Hematopoietic multipotent progenitor cell treated with erythropoietin and hydrocortisone succinate and interleukin-3 and kit ligand, for 15 days (in vitro differentiated cells): ENCODE results near the gene AKAP6.

Source experiments
- DNase-seq: peaks from one replicate; pipeline ENCODE4 v3.0.0-alpha.2; 2015; ENCODE audit warnings: low spot score

AKAP6 gene

DNA sequence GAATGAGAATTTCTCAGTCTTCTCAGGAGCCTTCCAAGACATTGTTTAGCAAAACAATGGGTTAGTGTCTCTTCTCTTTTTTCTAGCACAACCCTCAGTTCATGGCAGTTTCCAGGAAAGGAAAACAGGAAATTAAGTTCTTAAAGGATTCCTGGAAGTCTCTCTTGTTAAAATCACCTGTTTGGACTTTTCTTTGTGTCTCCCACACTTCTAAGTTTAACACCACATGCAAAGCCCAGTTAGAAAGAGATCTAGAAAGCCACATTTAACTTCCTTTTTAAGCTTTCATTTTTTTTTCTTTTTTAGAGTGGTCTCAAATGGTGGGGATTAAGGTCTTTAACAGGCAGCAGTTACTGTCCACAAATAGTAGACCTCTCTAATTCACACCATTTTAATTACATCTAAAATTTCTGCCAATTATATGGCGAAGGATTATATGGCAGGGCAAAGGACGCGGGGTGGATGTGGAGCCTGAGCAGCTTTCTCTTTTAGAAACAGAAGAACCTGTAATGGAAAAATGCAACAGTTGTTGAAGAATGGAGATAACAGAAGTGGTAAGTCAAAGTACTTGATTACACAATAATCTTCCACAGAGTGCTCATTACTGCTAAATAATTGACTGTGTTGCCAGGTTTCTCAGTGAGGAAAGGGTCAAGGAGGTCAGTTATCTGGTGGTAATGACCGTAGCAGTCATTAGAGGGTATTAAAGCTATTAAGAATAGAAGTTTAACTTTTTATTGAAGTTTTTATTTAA, 298.6 kb downstream of the AKAP6 start:
- no peak for DNase-seq

DNA sequence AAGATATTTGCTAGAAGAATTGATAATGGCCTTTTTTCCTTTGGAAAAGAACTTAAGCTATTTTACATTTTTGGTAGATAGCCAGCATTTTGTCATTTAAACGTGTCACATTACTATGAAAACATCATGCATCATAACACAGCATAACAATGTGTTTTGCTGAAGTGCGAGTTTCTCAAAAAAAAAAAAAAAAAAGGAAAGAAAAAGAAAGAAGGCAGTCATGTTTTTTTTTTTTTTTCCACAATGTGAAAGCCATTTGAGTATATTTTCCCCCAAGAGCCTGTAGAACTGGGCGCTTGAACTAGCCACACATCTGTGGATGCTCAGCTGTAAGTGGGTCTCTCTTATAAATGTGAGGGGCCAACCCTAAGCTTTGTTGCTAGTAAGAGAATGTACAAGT, 300.1 kb downstream of the AKAP6 start:
- no peak for DNase-seq

DNA sequence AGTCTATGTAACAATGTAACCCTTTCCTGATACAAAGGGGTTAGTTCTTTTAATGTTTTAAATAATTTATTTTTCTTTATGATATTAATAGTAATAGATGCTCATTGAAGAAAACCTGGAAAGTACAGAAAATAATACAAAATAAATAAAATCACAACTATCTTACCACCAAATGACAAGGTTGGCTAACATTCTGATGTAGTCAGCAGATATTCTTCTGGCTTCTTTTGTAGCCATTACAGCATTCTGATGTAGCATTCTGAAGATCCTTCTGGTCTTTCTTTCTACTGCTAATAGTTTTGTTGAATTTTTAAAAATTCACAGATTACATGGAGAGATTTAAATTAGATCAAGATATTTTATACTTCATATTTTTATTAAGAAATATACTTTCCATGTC, 301.6 kb downstream of the AKAP6 start:
- no peak for DNase-seq

DNA sequence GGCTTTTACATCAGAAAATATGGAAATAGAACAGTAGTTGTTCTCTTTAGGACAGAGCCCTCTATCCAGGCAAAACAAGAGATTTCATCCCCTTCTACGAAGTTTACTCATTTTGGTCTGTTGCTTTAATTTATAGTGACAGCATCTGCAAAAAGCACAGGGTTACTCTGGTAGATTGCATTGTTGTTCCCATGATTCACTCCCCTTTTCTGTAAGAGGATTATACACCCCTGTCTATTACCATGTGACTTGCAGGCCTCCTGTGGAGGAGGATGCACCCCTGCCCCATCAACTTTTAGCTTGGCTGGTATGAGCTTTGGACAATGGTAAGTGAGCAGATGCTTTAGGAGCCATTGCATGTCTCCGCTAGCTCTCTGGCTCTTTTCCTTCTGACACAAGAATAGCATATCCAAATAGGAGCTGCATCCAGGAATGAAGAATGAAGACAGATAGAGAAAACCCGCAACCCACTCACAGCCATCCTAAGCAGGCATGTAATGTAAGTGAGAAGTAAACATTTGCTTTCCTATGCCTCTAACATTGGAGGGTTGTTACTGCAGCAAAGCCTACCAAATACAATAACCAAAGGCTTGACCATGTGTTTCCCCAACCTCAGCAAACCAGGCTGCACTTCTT, 304.2 kb downstream of the AKAP6 start:
- DNase-seq = no peak

DNA sequence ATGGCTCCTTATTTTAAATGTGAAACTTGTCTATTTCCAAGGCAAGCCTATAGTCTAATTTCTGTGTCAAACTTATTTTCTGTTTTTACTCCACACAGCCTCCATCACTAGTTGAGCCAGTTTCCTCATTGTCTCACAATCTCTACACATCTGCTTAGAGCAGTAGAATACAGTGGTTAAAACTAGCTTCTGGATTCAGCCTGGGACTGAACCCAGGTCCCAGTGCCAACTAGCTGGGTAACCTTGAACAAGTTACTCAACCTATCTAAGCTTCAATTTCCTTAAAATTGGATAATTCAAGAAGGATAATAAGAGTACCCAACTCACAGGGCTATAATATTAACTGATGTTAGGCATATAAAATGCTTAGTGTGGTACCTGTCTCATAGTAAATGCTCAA, 304.8 kb downstream of the AKAP6 start:
- DNase-seq = no peak

DNA sequence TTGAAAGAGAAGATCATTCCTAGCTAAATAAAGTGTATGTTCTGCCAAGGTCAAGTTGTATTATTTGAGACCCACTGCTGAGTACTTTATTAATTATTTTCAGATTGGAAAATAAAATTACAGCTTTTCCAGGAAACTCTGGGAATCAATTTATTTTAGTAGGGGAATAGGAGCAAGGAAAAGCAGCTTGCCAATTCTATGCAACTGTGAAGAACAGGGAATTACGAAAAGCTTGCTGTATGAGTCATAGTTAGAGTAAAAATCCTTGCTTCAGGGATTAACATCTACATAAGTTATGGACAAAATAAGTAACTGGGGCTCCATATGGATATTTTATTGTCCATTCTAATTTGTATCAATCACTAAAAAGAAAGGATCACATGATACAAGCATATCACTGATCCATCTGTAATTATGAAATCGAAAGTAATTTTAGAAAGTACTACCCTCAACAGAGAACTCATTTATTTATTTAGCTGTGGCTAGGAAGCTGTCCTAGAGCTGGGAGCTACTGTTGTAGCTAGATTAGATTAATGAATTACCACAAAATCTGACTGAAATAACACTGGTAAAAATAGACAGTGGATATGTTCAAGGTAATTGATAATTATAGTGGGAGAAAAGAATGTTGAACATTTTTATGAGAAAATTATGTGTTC, 306.1 kb downstream of the AKAP6 start:
- no peak for DNase-seq

DNA sequence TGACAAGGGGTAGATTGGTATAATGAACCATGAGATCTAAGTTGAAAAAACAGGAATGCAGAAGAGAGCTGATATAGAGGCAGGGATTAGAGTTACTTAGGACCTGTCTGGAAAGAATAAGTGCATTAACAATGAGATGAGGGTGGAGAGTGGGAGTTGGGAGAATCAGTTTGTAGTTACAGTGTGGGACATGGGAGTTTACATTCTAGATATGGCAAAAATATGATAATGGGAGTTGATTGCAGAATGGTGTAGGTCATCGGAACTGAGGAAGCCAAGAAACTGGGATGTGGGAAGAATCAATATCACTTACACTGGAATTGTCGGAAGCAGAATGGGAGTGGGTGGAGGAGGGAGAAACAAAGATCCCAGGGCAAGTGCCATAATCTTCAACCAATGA, 308.5 kb downstream of the AKAP6 start:
- no peak for DNase-seq

DNA sequence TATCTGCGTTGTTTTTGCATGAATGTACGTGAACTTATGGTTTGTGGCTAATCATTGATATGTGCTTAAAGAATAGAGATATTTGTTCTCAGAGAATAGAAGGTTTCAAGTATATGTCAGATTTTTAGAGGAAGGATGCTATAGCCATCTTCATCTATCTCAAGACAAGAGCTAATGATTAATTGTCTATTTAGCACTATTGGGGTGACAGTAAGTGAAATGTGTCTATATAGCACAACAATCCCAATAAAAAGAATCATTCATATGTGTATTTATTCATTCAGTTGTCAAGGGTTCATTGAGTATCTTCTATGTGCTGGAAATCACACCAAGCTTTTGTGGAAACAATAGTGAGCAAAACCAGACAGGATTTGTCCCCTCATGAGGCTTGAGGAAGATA, 310.1 kb downstream of the AKAP6 start:
- DNase-seq = no peak

DNA sequence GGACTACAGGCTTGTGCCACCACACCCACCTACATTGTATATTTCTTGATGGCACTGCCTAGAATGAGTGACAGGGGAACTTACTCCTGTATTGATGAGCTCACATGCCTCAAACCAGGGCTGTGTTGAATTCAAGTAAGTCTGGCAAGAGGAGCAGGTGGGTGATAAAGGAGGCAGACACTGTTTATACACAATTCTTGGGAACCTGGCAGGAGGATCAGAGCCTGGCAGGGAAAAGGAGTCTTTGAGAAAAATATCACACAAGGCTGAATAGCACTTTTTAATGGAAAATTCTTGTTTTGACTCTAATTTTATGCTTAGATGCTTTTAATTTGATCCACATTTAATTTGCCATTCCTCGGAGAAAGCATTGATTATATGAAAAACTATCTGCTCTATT, 316.5 kb downstream of the AKAP6 start:
- no peak for DNase-seq

DNA sequence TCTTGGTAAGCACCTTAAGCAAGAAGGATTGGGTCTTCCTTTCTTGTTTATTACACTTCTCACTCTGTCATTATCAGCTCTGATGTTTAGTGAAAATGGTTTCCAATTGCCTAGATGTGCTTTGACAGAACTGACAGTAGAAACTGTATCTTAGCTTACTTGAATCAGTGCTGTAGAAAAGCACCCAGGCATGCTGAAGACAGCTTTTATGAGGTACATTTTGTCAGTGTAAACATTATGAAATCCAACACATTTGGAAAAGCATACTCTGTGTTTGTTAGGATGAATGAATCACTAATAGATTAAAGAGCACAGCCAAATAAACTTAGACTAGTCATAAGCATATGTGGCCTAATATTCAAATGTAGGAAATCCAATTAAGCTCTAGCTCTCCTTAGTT, 319.3 kb downstream of the AKAP6 start:
- DNase-seq = no peak

DNA sequence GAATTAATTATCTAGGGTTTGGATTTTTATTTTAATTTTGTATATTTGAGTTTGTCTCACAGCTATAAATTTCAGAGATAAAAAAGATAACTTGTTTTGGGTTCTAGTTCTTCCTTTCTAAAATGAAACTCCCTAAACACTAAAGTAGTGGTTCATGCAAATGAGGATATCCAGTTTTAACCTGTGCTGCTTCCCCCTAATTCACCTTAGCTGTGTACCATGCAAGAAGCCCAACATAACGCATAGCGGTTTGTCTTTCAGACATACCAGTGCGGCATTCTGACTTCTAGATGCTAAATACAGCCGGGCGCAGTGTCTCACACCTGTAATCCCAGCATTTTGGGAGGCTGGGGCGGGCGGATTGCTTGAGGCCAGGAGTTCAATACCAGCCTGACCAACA, 320.9 kb downstream of the AKAP6 start:
- no peak for DNase-seq

DNA sequence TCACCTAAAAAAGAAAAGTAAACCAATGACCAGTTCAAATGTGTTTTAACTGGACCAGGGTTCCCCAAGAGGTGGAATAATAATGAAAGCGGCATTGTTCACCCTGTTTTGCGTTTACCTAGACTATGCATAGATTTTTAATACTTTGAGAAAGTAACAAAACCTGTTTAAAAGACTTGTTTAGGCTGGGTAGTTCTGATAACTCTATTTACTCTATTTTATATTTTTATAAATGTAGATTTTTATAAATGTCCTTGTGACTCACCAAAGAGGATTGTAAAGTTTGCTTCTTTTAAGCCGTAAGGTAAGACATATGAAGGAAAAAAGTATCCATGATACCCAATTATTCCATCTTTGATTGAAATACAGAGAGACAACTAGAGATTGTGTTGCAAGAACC, 321.6 kb downstream of the AKAP6 start:
- DNase-seq = no peak

DNA sequence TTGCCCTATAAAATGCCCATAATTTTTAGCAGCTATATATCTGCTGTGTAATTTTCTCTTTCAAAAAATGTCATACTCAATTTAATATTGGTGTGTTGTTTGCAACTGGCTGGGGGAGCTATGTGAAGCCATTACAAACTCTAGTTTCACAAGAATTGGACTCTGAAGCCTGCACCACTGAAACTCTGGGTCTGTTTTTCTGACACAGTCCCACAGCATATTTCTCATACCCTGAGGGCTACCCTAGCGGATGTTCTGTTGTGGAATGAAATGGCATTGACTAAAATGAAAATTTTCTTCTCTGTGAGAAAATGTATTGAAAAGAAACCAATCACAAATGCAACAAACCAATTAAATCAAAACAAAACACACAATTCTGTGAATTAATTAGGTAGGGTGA, 325.0 kb downstream of the AKAP6 start:
- DNase-seq = no peak

DNA sequence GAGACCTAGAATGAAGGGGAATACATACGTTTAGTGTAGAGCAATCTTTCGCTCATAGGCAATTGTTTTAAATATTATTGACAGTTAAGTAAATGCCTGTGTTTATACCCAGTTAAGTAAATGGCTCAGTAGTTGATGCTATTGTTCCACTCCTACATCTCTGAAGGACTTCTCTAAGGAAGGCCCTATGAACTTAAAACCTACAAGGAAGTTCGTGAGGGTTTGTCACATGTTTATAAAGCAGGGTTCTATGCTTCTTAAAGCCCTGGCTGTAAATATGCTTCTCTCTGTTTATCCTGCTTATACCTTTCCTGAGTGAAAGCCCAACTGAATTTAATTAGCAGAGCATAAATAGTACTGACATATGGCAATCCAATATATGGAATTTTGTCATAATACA, 327.5 kb downstream of the AKAP6 start:
- DNase-seq = no peak

DNA sequence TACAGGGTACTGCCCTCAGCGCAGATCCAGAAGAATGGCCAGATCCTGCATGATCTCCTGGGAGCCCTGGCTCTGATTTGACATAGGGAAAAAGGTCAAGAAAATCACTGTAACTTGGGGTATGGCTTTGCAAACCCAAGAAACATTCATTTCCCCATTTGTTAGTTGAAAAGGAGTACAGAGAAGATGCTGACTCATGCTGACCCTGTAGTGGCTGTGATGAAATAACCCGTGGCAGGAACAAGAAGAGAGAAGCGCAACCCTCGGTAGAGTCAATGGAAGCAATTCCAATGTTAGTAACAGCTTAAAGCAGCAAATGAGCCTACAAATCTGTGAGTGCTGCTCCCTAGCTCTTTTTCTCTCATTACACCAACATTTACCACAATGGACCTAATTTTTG, 328.0 kb downstream of the AKAP6 start:
- DNase-seq = no peak

DNA sequence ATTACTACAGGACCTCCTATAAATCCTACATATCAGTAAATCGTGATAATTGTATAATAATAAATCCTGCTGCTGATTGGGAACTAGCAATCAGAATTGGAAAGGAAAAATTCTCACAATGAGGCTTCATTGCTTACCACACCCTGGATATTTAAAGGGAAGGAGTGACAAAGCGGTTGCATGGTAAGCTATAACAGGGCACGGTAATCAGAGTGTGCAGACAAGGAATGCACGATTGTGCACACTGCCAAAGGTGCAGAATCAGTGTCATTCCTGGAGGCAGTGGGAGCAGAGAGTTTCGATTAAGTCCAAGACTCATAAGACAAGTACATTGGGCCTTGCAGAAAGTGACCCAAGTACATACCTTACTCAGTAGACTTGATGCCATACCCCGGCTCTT, 332.1 kb downstream of the AKAP6 start:
- no peak for DNase-seq

DNA sequence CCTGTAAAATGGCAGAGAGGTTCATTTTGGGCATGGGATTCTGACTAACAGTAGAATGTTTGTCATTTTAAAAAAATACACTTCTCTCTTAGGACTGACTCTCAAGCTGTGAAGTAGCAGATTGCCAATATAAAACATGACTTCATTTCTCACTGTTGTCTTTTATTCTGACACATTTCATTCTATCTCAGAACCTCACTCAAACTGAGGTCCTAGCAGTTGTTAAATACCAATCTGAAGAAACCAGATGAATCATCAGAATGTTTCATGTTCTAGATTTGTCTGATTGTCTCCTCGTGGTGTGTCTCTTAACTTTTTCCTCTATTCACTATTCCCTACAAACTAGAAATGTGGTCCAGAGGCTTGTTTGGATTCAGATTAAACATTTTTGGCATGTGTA, 333.1 kb downstream of the AKAP6 start:
- no peak for DNase-seq

DNA sequence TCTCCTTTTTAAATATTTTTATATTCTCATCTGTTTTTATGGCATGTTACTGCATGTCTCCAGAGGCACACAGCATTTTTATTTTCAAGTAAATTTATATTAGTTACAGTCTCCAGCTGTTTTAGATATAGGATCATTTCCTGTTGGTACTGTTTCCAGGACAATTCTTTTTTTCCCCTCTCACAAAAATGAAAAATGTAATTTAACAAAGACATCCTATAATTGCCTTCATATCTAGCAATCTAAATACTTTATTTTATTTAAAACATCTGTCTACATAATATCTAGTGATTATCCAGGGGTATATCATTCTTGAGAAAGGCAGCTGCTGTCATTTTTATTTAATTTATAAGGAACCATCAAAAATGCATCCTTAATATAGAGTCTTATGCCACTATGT, 337.2 kb downstream of the AKAP6 start:
- no peak for DNase-seq

DNA sequence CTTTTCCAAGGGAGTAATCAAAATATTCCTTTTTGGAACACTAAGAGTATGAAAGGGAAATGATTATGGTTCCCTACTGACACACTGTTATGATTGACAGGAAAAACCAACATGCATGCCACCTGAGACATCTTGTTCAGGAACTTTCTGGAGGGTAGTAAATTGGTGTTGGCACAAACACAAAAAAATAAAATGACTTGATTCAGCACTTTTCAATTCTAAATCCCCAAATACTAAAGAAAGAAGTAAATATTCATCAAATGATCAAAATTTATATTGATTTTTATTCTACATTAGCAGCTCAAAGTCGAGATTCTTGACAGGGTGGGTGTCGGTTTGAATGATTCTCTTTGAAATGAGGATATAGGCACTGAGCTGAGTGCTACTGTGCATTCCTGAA, 338.2 kb downstream of the AKAP6 start:
- DNase-seq = no peak

DNA sequence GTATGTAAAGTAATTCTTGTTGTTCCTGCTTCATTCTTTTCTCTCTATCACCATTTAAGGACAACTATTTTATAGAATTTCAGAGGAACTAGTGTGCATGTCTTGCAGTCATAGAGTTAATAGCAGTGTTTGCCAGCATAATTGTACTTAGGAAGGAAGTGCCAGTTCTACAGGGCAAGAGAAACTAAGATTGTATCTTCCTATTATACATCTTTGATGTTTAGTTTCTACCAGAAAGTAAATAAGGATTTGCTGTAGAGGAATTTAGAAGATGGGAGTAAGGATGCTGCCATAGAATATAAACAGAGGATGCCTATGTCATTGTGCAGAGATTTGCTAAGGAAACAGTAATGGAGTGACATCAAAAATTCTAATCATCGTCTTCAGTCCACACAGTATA, 338.7 kb downstream of the AKAP6 start:
- DNase-seq = no peak

DNA sequence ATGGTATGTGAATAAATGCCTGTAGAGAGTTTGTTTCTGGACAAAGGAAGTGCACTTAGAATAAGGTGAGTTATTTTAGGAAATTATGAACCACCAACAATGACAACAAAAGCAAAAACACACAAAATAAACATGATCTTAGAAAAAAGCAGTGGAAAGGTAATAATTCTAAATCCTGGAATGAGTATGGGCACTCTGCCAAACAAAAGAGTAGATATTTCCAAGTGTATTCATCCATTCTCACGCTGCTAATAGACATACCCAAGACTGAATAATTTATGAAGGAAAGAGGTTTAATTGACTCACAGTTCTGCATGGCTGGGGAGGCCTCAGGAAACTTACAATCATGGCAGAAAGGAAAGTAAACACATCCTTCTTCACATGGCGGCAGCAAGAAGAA, 340.3 kb downstream of the AKAP6 start:
- no peak for DNase-seq

DNA sequence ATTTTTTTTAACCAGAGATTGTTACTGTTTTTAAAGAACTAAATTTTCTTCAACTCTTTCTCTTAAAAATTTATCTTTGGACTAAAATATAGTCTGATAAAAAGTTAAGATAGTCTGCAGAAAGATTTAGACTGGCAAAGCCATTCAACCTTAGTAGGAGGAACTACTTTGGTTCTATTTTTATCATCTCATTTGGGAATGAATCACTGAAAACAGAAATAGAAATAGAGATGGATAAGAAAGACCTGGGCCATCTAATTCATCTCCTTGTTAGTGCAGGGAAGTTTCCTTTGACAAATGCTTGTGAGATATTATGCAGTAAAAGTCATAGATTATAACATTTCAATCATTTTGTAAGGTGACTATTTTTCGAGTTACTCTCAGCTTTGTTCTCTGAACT, 346.3 kb downstream of the AKAP6 start:
- no peak for DNase-seq

DNA sequence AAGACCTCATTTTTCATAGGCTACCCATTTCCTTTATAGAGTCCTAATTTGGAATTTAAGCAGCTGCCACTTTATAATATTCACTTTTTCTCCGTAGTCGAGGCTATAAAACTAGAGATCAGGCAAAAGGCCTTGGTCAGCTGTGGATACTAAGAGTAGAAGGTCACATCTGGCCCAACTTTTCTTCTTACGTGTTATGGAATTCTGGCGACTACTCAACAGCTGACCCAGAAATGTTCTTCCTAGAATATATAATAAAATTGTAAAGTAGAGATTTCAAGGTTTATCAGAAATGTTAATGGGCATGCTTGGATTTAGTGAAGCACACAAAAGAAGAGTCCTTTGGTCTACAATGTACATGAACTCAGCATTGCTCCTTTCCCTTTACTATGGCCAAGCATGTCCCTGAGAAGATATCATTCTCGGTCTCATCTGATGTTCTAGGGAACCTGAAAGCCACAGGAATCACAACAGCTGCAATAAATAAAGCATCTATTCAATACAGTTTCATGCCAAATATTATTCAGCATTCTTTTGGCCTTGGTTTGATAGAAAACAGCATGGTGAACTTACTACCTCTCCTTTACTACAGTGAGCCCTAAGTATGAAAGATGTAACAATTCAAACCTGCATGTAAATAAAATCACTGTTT, 348.2 kb downstream of the AKAP6 start:
- no peak for DNase-seq
